ENCODE data around the gene KCNN4.

- TF ChIP-seq RAD21 (IDR thresholded peaks at IDR 0.05; ENCODE audit: insufficient read depth, low read depth, low read length) = no peak
- no peak for TF ChIP-seq CTCF (IDR thresholded peaks at IDR 0.05 in 2 of 3, conservative IDR thresholded peaks at IDR 0.05 in 1 of 3; ENCODE audit: control insufficient read depth in 2 of 3, extremely low read depth in 1 of 3, insufficient read depth in 1 of 3, low read depth in 3 of 3, low read length in 3 of 3)
- no peak for TF ChIP-seq EGR1 (IDR thresholded peaks at IDR 0.05; ENCODE audit: borderline replicate concordance in 1 of 2, low read depth in 2 of 2, low read length in 2 of 2)
- TF ChIP-seq KAT2A (conservative IDR thresholded peaks at IDR 0.05; ENCODE audit: control insufficient read depth, low read depth, low read length) = no peak
- TF ChIP-seq MTA2 (IDR thresholded peaks at IDR 0.05; ENCODE audit: low read depth) = no peak
- no peak for TF ChIP-seq POLR2AphosphoS5 (IDR thresholded peaks at IDR 0.05; ENCODE audit: low read length)
- no peak for TF ChIP-seq BMI1 (IDR thresholded peaks at IDR 0.05; ENCODE audit: borderline replicate concordance)
- no peak for TF ChIP-seq EP300 (IDR thresholded peaks at IDR 0.05; ENCODE audit: borderline replicate concordance in 1 of 2, control insufficient read depth in 1 of 2, low read depth in 2 of 2, low read length in 2 of 2)
- peak; percentile 47 for TF ChIP-seq POLR2A (IDR thresholded peaks at IDR 0.05; ENCODE audit: low read depth, low read length)
These were observed 3.6 kb upstream of the KCNN4 start for GRCh38 chr19:43784241-43784980.
